IMR-90 (cell line): ENCODE data around the gene ALDH1A2. TPM values are rescaled to one million over a fixed set of nuclear protein-coding genes. Genes with fewer than 3 reads are reported as not detected.

Source experiments
- ATAC-seq: fragments of 200-7000 bp; cut with Tn5 transposase; 2 replicates; pipeline ENCODE4 v1.9.1; 2020; ENCODE audit warnings: low read depth, mild to moderate bottlenecking, moderate library complexity
- BruUV-seq: library from RNA; stranded (reverse); fragments of 400-500 nt; replicated peaks from 2 replicates; lab custom pipeline; 2021; lab: Mats Ljungman, UMichigan
- CTCF ChIA-PET: fragments of 300-600 bp; formaldehyde crosslinking; extraction: SDS; loops from one replicate; lab custom pipeline; 2021; ENCODE audit warnings: antibody characterized with exemption; lab: Yijun Ruan, JAX
- POLR2A ChIA-PET: fragments of 300-600 bp; sonication (Branson Sonifier 250); formaldehyde crosslinking; loops from one replicate; lab custom pipeline; 2022; ENCODE audit warnings: antibody characterized with exemption; ENCODE audit not compliant: unreplicated experiment; lab: Charles Lee
- DNase-seq: peaks from one replicate; pipeline ENCODE4 v3.0.0; 2013
- H2AFZ ChIP-seq: replicated peaks from 2 replicates; pipeline ENCODE3; 2013; ENCODE audit warnings: low read length, mild to moderate bottlenecking; ENCODE audit not compliant: poor library complexity
- H2AK5ac ChIP-seq: 2 replicates; pipeline ENCODE4 v1.6.1; 2013; ENCODE audit warnings: low read depth, low read length, inconsistent platforms
- H2AK9ac ChIP-seq: replicated peaks from 2 replicates; pipeline ENCODE3; 2013; ENCODE audit warnings: mild to moderate bottlenecking, low read depth, low read length, moderate library complexity; ENCODE audit not compliant: poor library complexity
- H2BK120ac ChIP-seq: 2 replicates; pipeline ENCODE4 v1.6.1; 2013; ENCODE audit warnings: low read depth, low read length, inconsistent platforms
- H2BK15ac ChIP-seq: 3 replicates; pipeline ENCODE4 v1.6.1; 2013; ENCODE audit warnings: low read depth, low read length, inconsistent platforms
- H2BK20ac ChIP-seq: 2 replicates; pipeline ENCODE4 v1.6.1; 2013; ENCODE audit warnings: low read depth, mild to moderate bottlenecking, inconsistent platforms, low read length, moderate library complexity
- H2BK5ac ChIP-seq: 2 replicates; pipeline ENCODE4 v1.6.1; 2013; ENCODE audit warnings: mild to moderate bottlenecking, low read depth, low read length, inconsistent platforms; ENCODE audit not compliant: poor library complexity, severe bottlenecking
- H3K14ac ChIP-seq: replicated peaks from 2 replicates; pipeline ENCODE4 v1.6.1; 2013; ENCODE audit warnings: low read depth, low read length, inconsistent platforms
- H3K18ac ChIP-seq: 2 replicates; pipeline ENCODE4 v1.6.1; 2013; ENCODE audit warnings: low read depth, low read length, control low read depth
- H3K23ac ChIP-seq: 2 replicates; pipeline ENCODE4 v1.6.1; 2013; ENCODE audit warnings: low read depth, low read length, inconsistent platforms
- H3K27ac ChIP-seq: 2 replicates; pipeline ENCODE4 v1.5.1; 2013; ENCODE audit warnings: mild to moderate bottlenecking, control low read depth, low read length; ENCODE audit not compliant: insufficient read depth
- H3K27me3 ChIP-seq: 2 replicates; pipeline ENCODE4 v1.6.1; 2013; ENCODE audit warnings: low read length; ENCODE audit not compliant: control insufficient read depth, insufficient read depth
- H3K36me3 ChIP-seq: 2 replicates; pipeline ENCODE4 v1.6.1; 2013; ENCODE audit warnings: low read length, mixed read lengths; ENCODE audit not compliant: control insufficient read depth, insufficient read depth
- H3K4ac ChIP-seq: 2 replicates; pipeline ENCODE4 v1.6.1; 2013; ENCODE audit warnings: low read depth, low read length, inconsistent platforms
- H3K4me1 ChIP-seq: 2 replicates; pipeline ENCODE4 v1.6.1; 2013; ENCODE audit warnings: low read length, mixed read lengths; ENCODE audit not compliant: control insufficient read depth, insufficient read depth
- H3K4me2 ChIP-seq: 2 replicates; pipeline ENCODE4 v1.6.1; 2013; ENCODE audit warnings: low read depth, mild to moderate bottlenecking, control low read depth, low read length, moderate library complexity
- H3K4me3 ChIP-seq: 2 replicates; pipeline ENCODE4 v1.5.1; 2013; ENCODE audit warnings: low read depth, mild to moderate bottlenecking, control low read depth, low read length, moderate library complexity; ENCODE audit not compliant: insufficient read depth
- H3K56ac ChIP-seq: 2 replicates; pipeline ENCODE4 v1.6.1; 2013; ENCODE audit warnings: low read length, inconsistent platforms; ENCODE audit not compliant: insufficient read depth; ENCODE audit errors: extremely low read depth
- H3K79me1 ChIP-seq, 2 experiments: 2 replicates each; pipeline ENCODE4 v1.6.1; 2013; ENCODE audit warnings: low read length in 2 of 2, inconsistent platforms in 1 of 2, low read depth in 1 of 2
- H3K9ac ChIP-seq: 2 replicates; pipeline ENCODE4 v1.6.1; 2013; ENCODE audit warnings: low read depth, low read length, control low read depth
- H3K9me1 ChIP-seq: 2 replicates; pipeline ENCODE4 v1.6.1; 2013; ENCODE audit warnings: low read length, inconsistent platforms; ENCODE audit not compliant: insufficient read depth
- H3K9me3 ChIP-seq: 2 replicates; pipeline ENCODE4 v1.6.1; 2013; ENCODE audit warnings: low read length; ENCODE audit not compliant: control insufficient read depth, insufficient read depth
- H4K20me1 ChIP-seq: 2 replicates; pipeline ENCODE4 v1.6.1; 2013; ENCODE audit warnings: low read length, inconsistent platforms; ENCODE audit not compliant: insufficient read depth
- H4K5ac ChIP-seq: 2 replicates; pipeline ENCODE4 v1.6.1; 2013; ENCODE audit warnings: mild to moderate bottlenecking, low read depth, low read length, control low read depth
- H4K8ac ChIP-seq, 2 experiments: 2 replicates each; pipeline ENCODE4 v1.6.1; 2013; ENCODE audit warnings: low read depth in 2 of 2, low read length in 2 of 2, control low read depth in 1 of 2, inconsistent platforms in 1 of 2
- H4K91ac ChIP-seq: 2 replicates; pipeline ENCODE4 v1.6.1; 2013; ENCODE audit warnings: low read depth, low read length, inconsistent platforms; ENCODE audit not compliant: insufficient read depth
- BHLHE40 ChIP-seq: fragments of 150-350 bp; IDR thresholded peaks from 2 replicates; pipeline ENCODE4 v1.6.1; 2016; ENCODE audit warnings: mild to moderate bottlenecking, low read depth, low read length
- CEBPB ChIP-seq: IDR thresholded peaks from 2 replicates; pipeline ENCODE4 v1.6.1; 2012; ENCODE audit warnings: low read depth, low read length, improper control_type of control experiment
- FOS ChIP-seq: fragments of 150-350 bp; IDR thresholded peaks from 2 replicates; pipeline ENCODE4 v1.6.1; 2016; ENCODE audit warnings: low read depth, low read length
- MAFK ChIP-seq: IDR thresholded peaks from 2 replicates; pipeline ENCODE4 v1.6.1; 2012; ENCODE audit warnings: low read depth, low read length, improper control_type of control experiment
- MAZ ChIP-seq: IDR thresholded peaks from 2 replicates; pipeline ENCODE4 v1.6.1; 2012; ENCODE audit warnings: low read depth, mild to moderate bottlenecking, low read length, improper control_type of control experiment, moderate library complexity, borderline replicate concordance
- RAD21 ChIP-seq: IDR thresholded peaks from 2 replicates; pipeline ENCODE4 v1.6.1; 2012; ENCODE audit warnings: low read length, improper control_type of control experiment
- RCOR1 ChIP-seq: IDR thresholded peaks from 2 replicates; pipeline ENCODE4 v1.6.1; 2012; ENCODE audit warnings: mild to moderate bottlenecking, low read length, improper control_type of control experiment; ENCODE audit not compliant: insufficient replicate concordance
- SMC3 ChIP-seq: fragments of 150-350 bp; IDR thresholded peaks from 2 replicates; pipeline ENCODE4 v1.6.1; 2016; ENCODE audit warnings: low read depth, mild to moderate bottlenecking, antibody characterized with exemption, low read length, moderate library complexity
- dilution Hi-C: fragments of 300-500 bp; cut with HindIII; formaldehyde crosslinking; loops from one replicate; pipeline ENCODE4 v1.14.3; 2018; ENCODE audit warnings: low sequenced_read_pairs; ENCODE audit not compliant: unreplicated experiment
- in situ Hi-C: fragments of 300-500 bp; cut with MboI; formaldehyde crosslinking; loops from 3 replicates; pipeline ENCODE4 v1.14.3; 2019; ENCODE audit warnings: low sequenced_read_pairs, inconsistent platforms, mixed read lengths
- intact Hi-C: fragments of 100-400 bp; cut with micrococcal nuclease; formaldehyde crosslinking; loops from 2 replicates; pipeline ENCODE4 v1.10.0; 2022
- polyA plus RNA-seq, 3 experiments: library from polyadenylated mRNA; depleted of rRNA; stranded (reverse); fragments of >200 nt; gene quantifications; 2 replicates each; pipeline ENCODE4 v1.2.3, GENCODE V29; 2012; ENCODE audit warnings: low replicate concordance in 1 of 3
- total RNA-seq: library from RNA; depleted of rRNA; stranded (reverse); fragments of >200 nt; gene quantifications from 2 replicates; pipeline ENCODE4 v1.2.3, GENCODE V29; 2012
- TF ChIP-seq, protein P1 (sequence below): fragments of 150-350 bp; IDR thresholded peaks from 2 replicates; pipeline ENCODE4 v1.6.1; 2016; ENCODE audit warnings: low read depth, mild to moderate bottlenecking, low read length, moderate library complexity, borderline replicate concordance
- TF ChIP-seq, protein P2 (sequence below): fragments of 150-350 bp; IDR thresholded peaks from 2 replicates; pipeline ENCODE4 v1.6.1; 2017; ENCODE audit warnings: mild to moderate bottlenecking, antibody characterized with exemption, low read length, low read depth

The ALDH1A2 gene
- total and polyA plus RNA-seq, 2 of the 4 experiments (the other 2 are of a cell fraction), result not detected

DNA sequence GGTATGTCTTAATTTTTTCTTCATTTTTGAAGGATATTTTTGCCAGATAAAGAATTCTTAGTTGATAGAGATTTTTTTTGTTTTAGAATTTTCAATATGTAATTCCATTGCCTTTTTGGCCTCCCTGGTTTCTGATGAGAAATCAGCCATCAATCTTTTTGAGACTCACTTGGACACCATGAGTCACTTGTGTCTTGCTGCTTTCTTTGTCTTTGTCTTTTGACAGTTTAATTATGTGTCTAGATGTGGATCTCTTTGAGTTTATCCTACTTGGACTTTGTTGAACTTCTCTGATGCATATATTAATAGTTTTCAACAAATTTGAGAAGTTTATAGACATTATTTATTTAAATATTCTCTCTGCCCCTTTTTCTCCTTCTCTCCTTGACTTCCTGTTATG is 38.0 kb upstream of the ALDH1A2 start:
- BruUV-seq, result no TSS peak
- H2BK120ac ChIP-seq, result no peak overlapping the region
- H3K79me1 ChIP-seq, result no peaks in the 10 kb centered on the region
- no peak overlapping the region for H3K18ac ChIP-seq
- no peaks in the 10 kb centered on the region for H4K20me1 ChIP-seq
- no peak overlapping the region for H2AK9ac ChIP-seq
- H3K27ac ChIP-seq, result no peak overlapping the region
- no peak overlapping the region for H3K14ac ChIP-seq
- H2AK5ac ChIP-seq, result no peak overlapping the region
- H2BK20ac ChIP-seq, result no peak overlapping the region
- no peak overlapping the region for H4K5ac ChIP-seq
- H4K91ac ChIP-seq, result no peak overlapping the region
- H3K9ac ChIP-seq, result no peak overlapping the region
- POLR2A ChIA-PET, result no interaction called here
- H3K4me2 ChIP-seq, result no peak overlapping the region
- H4K8ac ChIP-seq, result no peak overlapping the region
- no peak overlapping the region for H2AFZ ChIP-seq
- no peak overlapping the region for H3K4me3 ChIP-seq
- CTCF ChIA-PET, result no interaction called here
- dilution Hi-C loops, result no loop called here
- no peak overlapping the region for H3K56ac ChIP-seq
- no peaks in the 10 kb centered on the region for H3K27me3 ChIP-seq
- no peaks in the 10 kb centered on the region for H3K4me1 ChIP-seq
- no peak overlapping the region for H2BK5ac ChIP-seq
- ATAC-seq (no peak), DNase-seq (no peak)
- in situ Hi-C loops, result no loop called here
- H3K9me3 ChIP-seq, result no peaks in the 10 kb centered on the region
- H3K23ac ChIP-seq, result no peak overlapping the region
- TF ChIP-seq SMC3 (no peak), MAZ (no peak), FOS (no peak), RCOR1 (no peak), BHLHE40 (no peak), MAFK (no peak), CEBPB (no peak), RAD21 (no peak)
- TF ChIP-seq, protein P1, sequence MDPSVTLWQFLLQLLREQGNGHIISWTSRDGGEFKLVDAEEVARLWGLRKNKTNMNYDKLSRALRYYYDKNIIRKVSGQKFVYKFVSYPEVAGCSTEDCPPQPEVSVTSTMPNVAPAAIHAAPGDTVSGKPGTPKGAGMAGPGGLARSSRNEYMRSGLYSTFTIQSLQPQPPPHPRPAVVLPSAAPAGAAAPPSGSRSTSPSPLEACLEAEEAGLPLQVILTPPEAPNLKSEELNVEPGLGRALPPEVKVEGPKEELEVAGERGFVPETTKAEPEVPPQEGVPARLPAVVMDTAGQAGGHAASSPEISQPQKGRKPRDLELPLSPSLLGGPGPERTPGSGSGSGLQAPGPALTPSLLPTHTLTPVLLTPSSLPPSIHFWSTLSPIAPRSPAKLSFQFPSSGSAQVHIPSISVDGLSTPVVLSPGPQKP, result no peak
- TF ChIP-seq, protein P2, sequence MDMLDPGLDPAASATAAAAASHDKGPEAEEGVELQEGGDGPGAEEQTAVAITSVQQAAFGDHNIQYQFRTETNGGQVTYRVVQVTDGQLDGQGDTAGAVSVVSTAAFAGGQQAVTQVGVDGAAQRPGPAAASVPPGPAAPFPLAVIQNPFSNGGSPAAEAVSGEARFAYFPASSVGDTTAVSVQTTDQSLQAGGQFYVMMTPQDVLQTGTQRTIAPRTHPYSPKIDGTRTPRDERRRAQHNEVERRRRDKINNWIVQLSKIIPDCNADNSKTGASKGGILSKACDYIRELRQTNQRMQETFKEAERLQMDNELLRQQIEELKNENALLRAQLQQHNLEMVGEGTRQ, result no peak
- no peaks in the 10 kb centered on the region for H3K36me3 ChIP-seq
- H3K9me1 ChIP-seq, result no peaks in the 10 kb centered on the region
- H2BK15ac ChIP-seq, result no peak overlapping the region
- intact Hi-C loops, result no loop called here
- no peak overlapping the region for H3K4ac ChIP-seq
